Thyroid gland (tissue), 4 donors: Measurements from ENCODE around the gene SUSD4. TPM values are rescaled to one million over a fixed set of nuclear protein-coding genes. Genes with fewer than 3 reads are reported as not detected.

ENCODE experiments used
- DNase-seq, 2 donors: peaks; one replicate each; pipeline ENCODE4 v3.0.0-alpha.2; 2019
- H3K27ac ChIP-seq, 3 donors: fragments of 200-600 bp; sonication (generic); 1 replicate in 2 of 3; 2 replicates in 1 of 3; pipeline ENCODE4 v1.5.1; 2016 to 2019; ENCODE audit warnings: mild to moderate bottlenecking in 1 of 3, moderate library complexity in 1 of 3
- H3K27me3 ChIP-seq: fragments of 200-600 bp; sonication (generic); one replicate; pipeline ENCODE4 v1.5.1; 2019
- H3K36me3 ChIP-seq, 2 donors: fragments of 200-600 bp; sonication (generic); one replicate each; pipeline ENCODE4 v1.5.1; 2016 to 2019
- H3K4me1 ChIP-seq, 2 donors: fragments of 200-600 bp; sonication (generic); one replicate each; pipeline ENCODE4 v1.5.1; 2017 to 2019
- H3K4me3 ChIP-seq, 3 donors: fragments of 200-600 bp; sonication (generic); replicated peaks in 1 of 3; 1 replicate in 2 of 3; 2 replicates in 1 of 3; pipeline ENCODE4 v1.5.1; 2016; ENCODE audit warnings: mild to moderate bottlenecking in 1 of 3
- H3K9me3 ChIP-seq: fragments of 200-600 bp; sonication (generic); one replicate; pipeline ENCODE4 v1.5.1; 2017
- POLR2A ChIP-seq, 2 donors: fragments of 450-650 bp; IDR thresholded peaks; one replicate each; pipeline ENCODE4 v1.6.1; 2017; ENCODE audit warnings: antibody characterized with exemption in 2 of 2, mild to moderate bottlenecking in 2 of 2, moderate library complexity in 1 of 2
- WGBS, 2 donors: methylation state at CpG; one replicate each; pipeline ENCODE4 v1.1.5; 2017; 5-methylcytosine and 5-hydroxymethylcytosine counted together
- intact Hi-C: fragments of 100-400 bp; cut with DNase I; formaldehyde crosslinking; loops from one replicate; pipeline ENCODE4 v1.15.1; 2023
- total RNA-seq, 4 donors: library from RNA; depleted of rRNA; stranded (reverse); fragments of >200 nt; gene quantifications; one replicate each; pipeline ENCODE4 v1.2.3, GENCODE V29; 2016
- TF ChIP-seq, protein P1 (sequence below), 6 experiments: fragments of 200-600 bp in 3 of 6; fragments of 450-650 bp in 3 of 6; sonication (generic) in 3 of 6; IDR thresholded peaks; one replicate each; pipeline ENCODE4 v1.5.1; 2016 to 2019; ENCODE audit warnings: antibody characterized with exemption in 6 of 6, mild to moderate bottlenecking in 2 of 6, inconsistent platforms in 1 of 6, moderate library complexity in 1 of 6

SUSD4 gene
- total RNA-seq, 4 donors from 2014 or later = 0.54 to 2.8 (median 0.92) TPM

DNA sequence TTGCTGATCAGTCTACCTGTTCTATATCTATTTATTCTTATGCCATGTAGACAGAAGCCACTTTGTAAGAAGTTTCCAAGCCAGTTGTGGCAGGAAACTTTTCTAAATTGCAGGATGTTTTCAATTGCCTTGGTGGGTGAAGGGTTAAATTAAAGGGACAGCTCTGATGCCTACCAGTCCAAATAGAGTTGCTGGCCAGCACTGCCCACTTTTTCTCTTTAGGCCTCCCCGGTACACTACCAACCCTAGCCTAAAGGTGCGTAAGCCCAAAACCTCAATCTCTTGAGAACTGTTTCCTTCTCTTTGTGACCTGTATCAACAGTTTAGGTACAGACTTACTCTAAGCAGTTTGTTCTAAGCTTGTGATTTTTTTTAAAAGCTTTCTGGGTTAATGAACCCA lies 15.5 kb downstream of the SUSD4 start:
- Histone ChIP-seq H3K27ac (no peak overlapping the region), H3K4me3 (no peak overlapping the region), H3K9me3 (no peaks in the 10 kb centered on the region), H3K27me3 (no peaks in the 10 kb centered on the region), H3K4me1 (no peaks in the 10 kb centered on the region), H3K36me3 (no peaks in the 10 kb centered on the region)
- TF ChIP-seq, protein P1, sequence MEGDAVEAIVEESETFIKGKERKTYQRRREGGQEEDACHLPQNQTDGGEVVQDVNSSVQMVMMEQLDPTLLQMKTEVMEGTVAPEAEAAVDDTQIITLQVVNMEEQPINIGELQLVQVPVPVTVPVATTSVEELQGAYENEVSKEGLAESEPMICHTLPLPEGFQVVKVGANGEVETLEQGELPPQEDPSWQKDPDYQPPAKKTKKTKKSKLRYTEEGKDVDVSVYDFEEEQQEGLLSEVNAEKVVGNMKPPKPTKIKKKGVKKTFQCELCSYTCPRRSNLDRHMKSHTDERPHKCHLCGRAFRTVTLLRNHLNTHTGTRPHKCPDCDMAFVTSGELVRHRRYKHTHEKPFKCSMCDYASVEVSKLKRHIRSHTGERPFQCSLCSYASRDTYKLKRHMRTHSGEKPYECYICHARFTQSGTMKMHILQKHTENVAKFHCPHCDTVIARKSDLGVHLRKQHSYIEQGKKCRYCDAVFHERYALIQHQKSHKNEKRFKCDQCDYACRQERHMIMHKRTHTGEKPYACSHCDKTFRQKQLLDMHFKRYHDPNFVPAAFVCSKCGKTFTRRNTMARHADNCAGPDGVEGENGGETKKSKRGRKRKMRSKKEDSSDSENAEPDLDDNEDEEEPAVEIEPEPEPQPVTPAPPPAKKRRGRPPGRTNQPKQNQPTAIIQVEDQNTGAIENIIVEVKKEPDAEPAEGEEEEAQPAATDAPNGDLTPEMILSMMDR (IDR thresholded peaks at IDR 0.05) = no peak
- TF ChIP-seq POLR2A (IDR thresholded peaks at IDR 0.05) = no peak
- WGBS, 2 donors = 86 to 88% methylated on average over 2 of the region's 2 CpGs
- no peak for DNase-seq
- intact Hi-C loops = no loop called here

DNA sequence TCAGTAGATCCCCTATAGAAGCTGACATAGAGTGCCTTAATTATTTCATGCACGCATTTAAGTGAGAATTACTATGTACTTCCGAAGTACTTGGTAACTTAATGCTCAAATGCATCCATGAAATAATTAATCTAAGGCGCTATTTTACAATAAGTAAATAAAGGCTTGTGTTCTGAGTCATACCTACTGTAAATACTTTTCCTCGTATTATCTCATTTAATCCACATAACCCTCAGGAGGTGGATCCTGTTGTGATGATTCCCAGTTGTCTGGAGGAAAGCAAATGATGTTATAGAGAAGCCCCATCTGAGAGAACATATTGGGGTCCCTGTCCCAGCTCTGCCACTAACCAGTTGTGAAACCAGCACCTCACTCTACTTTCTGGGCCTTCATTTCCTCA lies 16.4 kb downstream of the SUSD4 start:
- Histone ChIP-seq H3K4me3 (no peak overlapping the region), H3K9me3 (no peaks in the 10 kb centered on the region), H3K27me3 (no peaks in the 10 kb centered on the region), H3K4me1 (no peaks in the 10 kb centered on the region), H3K27ac (no peak overlapping the region), H3K36me3 (no peaks in the 10 kb centered on the region)
- DNase-seq = no peak
- WGBS, 2 donors = 94 to 97% methylated on average over 4 of the region's 4 CpGs
- TF ChIP-seq, protein P1 (IDR thresholded peaks at IDR 0.05) = no peak
- TF ChIP-seq POLR2A (IDR thresholded peaks at IDR 0.05) = no peak
- intact Hi-C loops = no loop called here

DNA sequence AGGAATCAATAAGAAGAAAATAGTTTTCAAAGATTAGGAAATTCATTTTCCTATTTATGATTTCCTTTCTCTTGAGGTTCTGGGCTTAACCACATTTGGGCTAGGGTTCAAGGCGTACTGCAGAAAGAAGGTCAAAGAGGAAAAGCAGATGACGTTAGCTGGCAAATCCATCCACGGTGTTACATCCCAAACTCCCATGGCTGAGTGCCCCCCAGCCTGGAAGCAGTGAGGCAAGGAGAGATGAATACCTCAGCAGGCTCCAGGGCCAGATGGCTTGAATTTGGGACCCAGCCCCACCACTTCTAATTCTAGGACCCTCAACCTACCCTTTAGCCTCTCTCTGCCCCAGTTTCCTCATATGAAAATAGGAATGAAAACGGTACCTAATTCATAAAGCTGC lies 17.7 kb downstream of the SUSD4 start:
- H3K4me1 ChIP-seq = no peaks in the 10 kb centered on the region
- H3K27me3 ChIP-seq = no peaks in the 10 kb centered on the region
- intact Hi-C loops = no loop called here
- TF ChIP-seq, protein P1 (IDR thresholded peaks at IDR 0.05) = no peak
- TF ChIP-seq POLR2A (IDR thresholded peaks at IDR 0.05) = no peak
- H3K27ac ChIP-seq = no peak overlapping the region
- H3K9me3 ChIP-seq = no peaks in the 10 kb centered on the region
- H3K36me3 ChIP-seq = no peaks in the 10 kb centered on the region
- H3K4me3 ChIP-seq = no peak overlapping the region
- DNase-seq = no peak
- WGBS, 2 donors = 87 to 91% methylated on average over 4 of the region's 4 CpGs

DNA sequence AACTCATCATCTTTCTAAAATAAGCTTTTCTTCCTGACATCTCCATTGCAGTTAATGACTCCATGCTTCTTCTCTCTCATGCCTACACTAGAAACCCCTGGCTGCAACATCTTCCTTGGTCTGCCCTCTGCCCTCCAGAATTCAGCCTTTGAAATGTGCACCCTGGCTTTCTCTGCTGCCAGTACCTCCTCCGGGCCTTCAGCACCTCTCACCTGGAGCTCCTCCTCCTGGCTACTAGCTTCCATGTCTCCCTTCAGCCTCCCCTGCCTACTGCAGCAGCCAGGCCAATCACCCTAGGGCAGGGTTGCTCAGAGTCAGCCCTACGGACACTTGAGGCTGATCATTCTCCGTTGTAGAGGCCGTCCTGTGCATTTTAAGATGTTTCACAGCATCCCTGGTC lies 18.3 kb downstream of the SUSD4 start:
- no peaks in the 10 kb centered on the region for H3K4me1 ChIP-seq
- no peaks in the 10 kb centered on the region for H3K9me3 ChIP-seq
- no peak for DNase-seq
- H3K4me3 ChIP-seq = no peak overlapping the region
- no peaks in the 10 kb centered on the region for H3K36me3 ChIP-seq
- intact Hi-C loops = no loop called here
- no peaks in the 10 kb centered on the region for H3K27me3 ChIP-seq
- WGBS, 2 donors = 73 to 75% methylated on average over 4 of the region's 4 CpGs
- no peak overlapping the region for H3K27ac ChIP-seq
- TF ChIP-seq POLR2A (IDR thresholded peaks at IDR 0.05) = no peak
- TF ChIP-seq, protein P1 (IDR thresholded peaks at IDR 0.05) = no peak

DNA sequence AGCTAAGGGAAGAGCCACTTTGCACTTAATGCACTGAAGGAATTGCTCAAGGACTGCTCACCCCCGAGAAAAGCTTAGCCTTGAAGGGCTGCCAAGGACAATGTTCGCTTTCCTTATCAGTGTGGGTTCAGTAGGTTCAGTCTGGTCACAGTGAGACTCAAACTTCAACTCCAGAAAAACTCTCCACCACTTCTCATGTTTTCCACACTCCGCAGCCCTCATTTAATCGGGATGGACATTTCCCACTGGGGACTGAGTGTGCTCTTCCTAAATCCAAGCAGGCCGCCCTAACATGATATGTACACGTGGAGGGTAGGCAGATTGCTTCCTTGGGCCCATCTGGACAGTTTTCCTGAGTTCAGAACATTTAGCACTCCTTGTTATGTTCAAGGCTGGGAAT lies 19.5 kb downstream of the SUSD4 start:
- Histone ChIP-seq H3K27ac (no peak overlapping the region), H3K27me3 (no peaks in the 10 kb centered on the region), H3K4me1 (no peaks in the 10 kb centered on the region), H3K36me3 (no peaks in the 10 kb centered on the region), H3K9me3 (no peaks in the 10 kb centered on the region), H3K4me3 (no peak overlapping the region)
- WGBS, 2 donors = 41 to 52% methylated on average over 6 of the region's 6 CpGs
- DNase-seq = no peak
- intact Hi-C loops = no loop called here
- no peak for TF ChIP-seq POLR2A (IDR thresholded peaks at IDR 0.05)
- TF ChIP-seq, protein P1 (IDR thresholded peaks at IDR 0.05) = no peak
